Right lobe of liver (tissue), 6 donors: Measurements from ENCODE around the gene BASP1. TPM values are rescaled to one million over a fixed set of nuclear protein-coding genes. Genes with fewer than 3 reads are reported as not detected.

Source experiments
- ATAC-seq, 4 donors: fragments of 200-7000 bp; cut with Tn5 transposase; one replicate each; pipeline ENCODE4 v1.9.1; 2020; ENCODE audit warnings: mild to moderate bottlenecking in 4 of 4, moderate library complexity in 4 of 4
- DNase-seq, 3 donors: peaks; one replicate each; pipeline ENCODE4 v3.0.0-alpha.2; 2020
- H3K27ac ChIP-seq, 3 donors: fragments of 200-600 bp; one replicate each; pipeline ENCODE4 v1.8.0; 2022
- H3K27me3 ChIP-seq, 2 donors: fragments of 200-600 bp; one replicate each; pipeline ENCODE4 v1.8.0; 2022
- H3K36me3 ChIP-seq, 4 donors: fragments of 200-600 bp; sonication (generic) in 1 of 4; one replicate each; pipeline versions ENCODE4 v1.5.1 to v1.8.0; 2017 to 2022; ENCODE audit warnings: control low read depth in 1 of 4
- H3K4me1 ChIP-seq, 4 donors: fragments of 200-600 bp; sonication (generic) in 1 of 4; one replicate each; pipeline versions ENCODE4 v1.5.1 to v1.8.0; 2017 to 2022; ENCODE audit warnings: control low read depth in 1 of 4
- H3K4me3 ChIP-seq, 3 donors: fragments of 200-600 bp; one replicate each; pipeline ENCODE4 v1.8.0; 2022
- H3K9me3 ChIP-seq, 4 donors: fragments of 200-600 bp; sonication (generic) in 1 of 4; one replicate each; pipeline versions ENCODE4 v1.5.1 to v1.8.0; 2017 to 2022; ENCODE audit warnings: control low read depth in 1 of 4
- POLR2A ChIP-seq: fragments of 450-650 bp; IDR thresholded peaks from one replicate; pipeline ENCODE4 v1.6.1; 2017; ENCODE audit warnings: antibody characterized with exemption, mild to moderate bottlenecking
- WGBS: methylation state at CpG from one replicate; pipeline ENCODE4 v1.1.6; 2018; ENCODE audit warnings: low coverage, low lambda C conversion rate; ENCODE audit not compliant: insufficient coverage; ENCODE audit errors: missing lambda C conversion rate; 5-methylcytosine and 5-hydroxymethylcytosine counted together
- intact Hi-C, 2 donors: fragments of 100-400 bp; cut with DNase I; formaldehyde crosslinking; loops; one replicate each; pipeline versions ENCODE4 v1.11.2 to v1.14.1; 2022
- total RNA-seq, 6 experiments: library from RNA; depleted of rRNA in 2 of 6; stranded (reverse); fragments of >200 nt in 2 of 6; fragmentation: NEBNext Ultra II Directional in 3 of 6; extraction: Animal tissue kit (Norgen Biotek cat#: 25700) in 3 of 6; gene quantifications; one replicate each; pipeline versions ENCODE4 v1.1.0 to v1.2.4, GENCODE V29; 2016 to 2023
- TF ChIP-seq, protein P1 (sequence below), 4 donors: fragments of 200-600 bp in 3 of 4; fragments of 450-650 bp in 1 of 4; IDR thresholded peaks; one replicate each; pipeline versions ENCODE4 v1.5.1 to v1.8.0; 2016 to 2022; ENCODE audit warnings: antibody characterized with exemption in 4 of 4, mild to moderate bottlenecking in 2 of 4
- donor health status: DM: no; HTN: yes; CAD: no.
- donor health status: DM: no; HTN: no; CAD: no.
- donor health status: DM: no; HTN: no; CAD: no.
- donor health status: DM: no; HTN: yes; CAD: no.
- donor health status: DM: no; HTN: yes; CAD: no.

Gene BASP1
- total RNA-seq, 6 experiments from 2014 or later = 2.6 to 11.2 (median 4.7) TPM

GRCh38 chr5:17288570-17288969 lies 71.1 kb downstream of the BASP1 start:
- WGBS = 76% methylated on average over 3 of the region's 3 CpGs
- intact Hi-C loops = no loop called here

GRCh38 chr5:17289681-17290539 lies 72.5 kb downstream of the BASP1 start:
- Histone ChIP-seq H3K4me3 (no peak overlapping the region), H3K4me1 (no peaks in the 10 kb centered on the region), H3K27me3 (no peaks in the 10 kb centered on the region), H3K9me3 (no peaks in the 10 kb centered on the region), H3K27ac (no peak overlapping the region), H3K36me3 (no peaks in the 10 kb centered on the region)
- intact Hi-C loops = no loop called here
- no peak for ATAC-seq
- 43% methylated on average over 15 of the region's 16 CpGs for WGBS
- no peak for DNase-seq
- TF ChIP-seq, protein P1, sequence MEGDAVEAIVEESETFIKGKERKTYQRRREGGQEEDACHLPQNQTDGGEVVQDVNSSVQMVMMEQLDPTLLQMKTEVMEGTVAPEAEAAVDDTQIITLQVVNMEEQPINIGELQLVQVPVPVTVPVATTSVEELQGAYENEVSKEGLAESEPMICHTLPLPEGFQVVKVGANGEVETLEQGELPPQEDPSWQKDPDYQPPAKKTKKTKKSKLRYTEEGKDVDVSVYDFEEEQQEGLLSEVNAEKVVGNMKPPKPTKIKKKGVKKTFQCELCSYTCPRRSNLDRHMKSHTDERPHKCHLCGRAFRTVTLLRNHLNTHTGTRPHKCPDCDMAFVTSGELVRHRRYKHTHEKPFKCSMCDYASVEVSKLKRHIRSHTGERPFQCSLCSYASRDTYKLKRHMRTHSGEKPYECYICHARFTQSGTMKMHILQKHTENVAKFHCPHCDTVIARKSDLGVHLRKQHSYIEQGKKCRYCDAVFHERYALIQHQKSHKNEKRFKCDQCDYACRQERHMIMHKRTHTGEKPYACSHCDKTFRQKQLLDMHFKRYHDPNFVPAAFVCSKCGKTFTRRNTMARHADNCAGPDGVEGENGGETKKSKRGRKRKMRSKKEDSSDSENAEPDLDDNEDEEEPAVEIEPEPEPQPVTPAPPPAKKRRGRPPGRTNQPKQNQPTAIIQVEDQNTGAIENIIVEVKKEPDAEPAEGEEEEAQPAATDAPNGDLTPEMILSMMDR (IDR thresholded peaks at IDR 0.05) = no peak
- TF ChIP-seq POLR2A = no peak

More at GRCh38 chr5:17288570-17288969, 71.1 kb downstream of the BASP1 start:
- DNase-seq = no peak
- Histone ChIP-seq H3K9me3 (no peaks in the 10 kb centered on the region), H3K27me3 (no peaks in the 10 kb centered on the region), H3K4me3 (no peak overlapping the region), H3K4me1 (no peaks in the 10 kb centered on the region), H3K27ac (no peak overlapping the region), H3K36me3 (no peaks in the 10 kb centered on the region)
- no peak for ATAC-seq
- TF ChIP-seq, protein P1 (IDR thresholded peaks at IDR 0.05) = no peak
- no peak for TF ChIP-seq POLR2A

DNA sequence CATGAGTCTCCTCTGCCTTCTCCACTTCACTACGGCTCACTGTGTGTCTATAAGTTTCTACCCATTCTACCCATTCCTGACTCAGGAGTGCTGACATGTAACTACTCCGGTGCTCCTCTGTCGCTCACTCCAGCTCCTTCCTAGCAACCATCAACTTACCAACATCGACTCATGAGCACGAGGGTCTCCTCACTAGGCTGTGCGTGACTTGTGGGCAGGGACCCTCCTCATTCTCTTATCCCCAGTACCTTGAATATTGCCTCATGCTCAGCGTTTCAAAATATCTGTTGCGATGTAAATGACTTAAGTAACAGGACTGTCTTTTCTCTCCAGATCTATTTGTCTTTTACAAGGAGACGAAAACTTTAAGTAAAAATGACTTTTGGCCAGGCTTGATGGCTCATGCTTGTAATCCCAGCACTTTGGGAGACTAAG lies 73.1 kb downstream of the BASP1 start:
- no peak for DNase-seq
- TF ChIP-seq POLR2A = no peak
- TF ChIP-seq, protein P1 (IDR thresholded peaks at IDR 0.05) = no peak
- Histone ChIP-seq H3K27ac (no peak overlapping the region), H3K36me3 (no peaks in the 10 kb centered on the region), H3K4me3 (no peak overlapping the region), H3K9me3 (no peaks in the 10 kb centered on the region), H3K27me3 (no peaks in the 10 kb centered on the region), H3K4me1 (no peaks in the 10 kb centered on the region)
- ATAC-seq = no peak
- intact Hi-C loops = no loop called here
- 77% methylated on average over 9 of the region's 9 CpGs for WGBS

DNA sequence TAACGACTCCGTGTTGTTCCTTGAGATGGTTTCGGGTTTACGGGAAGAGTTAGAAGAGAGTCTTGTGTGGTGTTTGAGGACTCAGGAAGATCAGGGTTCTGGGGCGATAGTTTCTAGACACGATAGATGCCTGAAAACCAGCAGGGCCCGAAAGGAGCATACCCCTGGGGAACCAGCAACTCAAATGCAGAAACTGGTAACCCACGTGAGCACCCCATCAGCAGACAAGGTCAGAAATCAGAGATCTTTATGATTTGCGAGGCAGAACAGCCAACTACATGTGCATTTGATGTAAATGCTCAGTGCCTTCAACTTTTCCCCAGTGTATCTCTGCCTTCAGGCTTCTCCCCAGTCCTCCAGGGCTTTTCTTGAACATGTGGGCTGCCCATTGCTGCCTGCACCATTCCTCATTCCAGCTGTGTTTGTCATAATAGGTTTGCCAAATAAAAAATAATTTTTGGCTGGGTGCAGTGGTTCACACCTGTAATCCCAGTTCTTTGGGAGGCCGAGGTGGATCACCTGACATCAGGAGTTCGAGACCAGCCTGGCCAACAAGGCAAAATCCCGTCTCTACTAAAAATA lies 75.1 kb downstream of the BASP1 start:
- intact Hi-C loops = no loop called here

More for the DNA sequence above, 75.1 kb downstream of the BASP1 start:
- TF ChIP-seq POLR2A = no peak
- TF ChIP-seq, protein P1 (IDR thresholded peaks at IDR 0.05) = no peak
- Histone ChIP-seq H3K4me3 (no peak overlapping the region), H3K27ac (no peak overlapping the region), H3K4me1 (no peaks in the 10 kb centered on the region), H3K27me3 (no peaks in the 10 kb centered on the region), H3K36me3 (no peaks in the 10 kb centered on the region), H3K9me3 (no peaks in the 10 kb centered on the region)
- DNase-seq = no peak
- WGBS = 74% methylated on average over 7 of the region's 12 CpGs
- no peak for ATAC-seq
